Cardiac septum (tissue), 1 donor: Measurements from ENCODE around the gene CARD19. TPM values are rescaled to one million over a fixed set of nuclear protein-coding genes. Genes with fewer than 3 reads are reported as not detected.
"Not testable (repeated sequence)": the region's sequence is repeated elsewhere in the genome, so short reads cannot be mapped to it uniquely, and the experiment has no call there.

ENCODE experiments used
- DNase-seq: peaks from one replicate; pipeline ENCODE4 v3.0.0-alpha.2; 2020; ENCODE audit warnings: low spot score
- intact Hi-C: fragments of 100-400 bp; cut with DNase I; formaldehyde crosslinking; loops from one replicate; pipeline ENCODE4 v1.14.0; 2022
- total RNA-seq: library from RNA; stranded (reverse); fragmentation: NEBNext Ultra II Directional; extraction: Animal tissue kit (Norgen Biotek cat#: 25700); gene quantifications from one replicate; pipeline ENCODE4 v1.2.1, GENCODE V29; 2021
- donor health status: DM: no; HTN: no; CAD: no.

The CARD19 gene
- total RNA-seq, 1 donor from 2014 or later, result 45.1 TPM

DNA sequence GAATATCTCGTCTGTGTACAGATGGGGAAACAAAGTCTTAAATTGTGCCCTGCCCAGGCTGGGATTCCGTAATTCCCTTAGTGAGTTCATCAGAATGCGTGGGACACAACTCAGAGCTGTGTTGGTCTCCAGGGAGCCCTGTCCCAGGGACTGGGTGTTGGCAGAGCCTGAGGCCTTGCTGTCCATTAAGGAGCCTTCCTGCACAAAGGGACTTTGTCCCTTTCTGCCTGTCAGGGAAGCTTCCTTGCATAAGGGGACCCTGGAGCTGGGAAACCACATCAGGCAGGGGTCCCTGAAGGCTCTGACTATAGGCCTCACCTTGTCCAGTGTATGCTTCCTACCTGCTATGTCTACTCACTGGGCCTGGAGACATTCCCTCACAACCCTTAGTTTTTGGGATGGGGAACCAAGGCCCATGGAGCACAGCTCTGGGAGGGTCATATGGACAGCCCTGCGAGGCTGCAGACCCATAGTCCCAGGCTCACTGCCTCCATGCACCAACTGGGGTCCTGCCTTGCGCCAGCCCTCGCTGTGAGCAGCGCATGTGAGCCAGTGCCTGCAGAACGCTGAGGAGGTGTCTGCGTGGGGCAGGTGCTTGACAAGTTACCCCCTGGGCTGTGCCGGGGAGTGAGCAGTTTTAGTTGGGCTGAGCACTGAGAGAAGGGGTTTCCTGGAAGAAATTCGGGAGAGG lies 1.6 kb downstream of the CARD19 start:
- DNase-seq, result peak; percentile 76
- intact Hi-C loops, result loop anchor here (5.0 to 10.0 kb wide), 2 partner anchors 35 to 477 kb away; partner anchors contain the start of genes NINJ1 and PHF2

DNA sequence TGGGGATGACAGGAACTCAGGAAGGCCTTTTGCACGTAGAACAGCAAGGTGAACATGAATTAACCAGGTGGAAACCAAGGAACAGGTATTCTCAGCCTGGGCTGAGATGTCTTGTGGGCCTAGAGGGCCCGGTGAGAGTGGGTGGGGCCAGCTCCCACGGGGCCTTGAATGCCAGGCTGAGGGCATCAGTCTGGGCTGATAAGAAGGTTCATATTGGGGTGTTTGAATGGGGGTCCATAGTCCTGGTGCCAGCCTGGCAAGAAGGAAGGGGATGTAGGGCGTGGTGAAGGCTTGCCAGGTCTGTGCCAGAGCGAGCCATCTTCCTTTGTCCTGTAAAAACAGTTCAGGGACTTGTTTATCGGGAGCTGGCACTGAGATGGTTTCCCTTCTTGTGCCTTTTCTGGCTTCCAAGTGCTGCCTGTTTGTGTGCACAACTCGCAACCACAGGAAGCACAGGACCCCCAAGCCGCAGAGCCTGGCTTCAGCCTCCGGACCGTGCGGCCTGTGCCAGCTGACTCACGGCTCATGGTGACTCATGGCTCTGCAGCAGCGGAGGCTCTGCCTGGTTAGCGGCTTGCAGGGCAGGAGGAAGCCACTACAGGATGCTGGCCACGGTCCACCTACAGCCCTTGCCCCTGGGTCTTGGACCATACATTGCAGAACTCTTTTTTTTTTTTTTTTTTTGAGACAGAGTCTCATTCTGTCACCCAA lies 2.4 kb downstream of the CARD19 start:
- peak; percentile 95 for DNase-seq
- intact Hi-C loops, result loop anchor here (5.0 to 10.0 kb wide), 2 partner anchors 34 to 476 kb away; partner anchors contain the start of genes NINJ1 and PHF2

DNA sequence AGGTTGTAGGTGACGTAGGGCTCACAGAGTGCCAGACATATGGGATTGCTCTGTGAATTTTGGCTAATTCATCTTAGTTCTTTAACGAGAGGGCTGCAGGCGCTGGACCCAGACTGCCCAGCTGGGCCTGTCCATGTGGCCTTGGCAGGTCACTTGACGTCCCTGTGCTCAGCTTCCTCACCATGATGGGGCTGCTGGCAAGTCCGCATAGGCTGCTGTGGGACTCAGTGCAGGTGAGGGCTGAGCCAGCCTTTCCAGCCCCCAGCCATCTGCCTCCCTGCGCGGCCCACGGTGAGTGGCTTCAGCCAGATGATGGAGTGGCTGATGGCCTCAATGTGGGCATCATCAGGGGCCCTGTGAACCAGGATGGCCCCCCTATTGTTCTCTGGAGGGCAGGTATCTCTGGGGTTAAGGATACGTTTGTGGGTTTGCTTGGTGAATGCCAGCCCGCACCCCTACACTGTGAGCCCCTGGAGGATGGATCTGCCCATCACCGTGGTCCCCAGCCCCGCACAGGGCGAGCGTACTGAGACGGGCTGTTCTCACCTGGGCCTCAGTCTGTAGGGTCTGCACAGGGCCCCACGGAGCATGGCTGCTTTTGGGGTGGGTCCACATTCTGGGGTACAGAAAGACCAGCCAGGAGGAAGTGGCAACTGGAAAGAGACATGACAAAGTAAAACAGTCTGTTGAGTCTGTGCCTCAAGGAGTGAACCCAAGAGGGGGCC lies 3.7 kb downstream of the CARD19 start:
- peak; percentile 69 for DNase-seq
- intact Hi-C loops, result loop anchor here (5.0 to 10.0 kb wide), 2 partner anchors 33 to 475 kb away; partner anchors contain the start of genes NINJ1 and PHF2

DNA sequence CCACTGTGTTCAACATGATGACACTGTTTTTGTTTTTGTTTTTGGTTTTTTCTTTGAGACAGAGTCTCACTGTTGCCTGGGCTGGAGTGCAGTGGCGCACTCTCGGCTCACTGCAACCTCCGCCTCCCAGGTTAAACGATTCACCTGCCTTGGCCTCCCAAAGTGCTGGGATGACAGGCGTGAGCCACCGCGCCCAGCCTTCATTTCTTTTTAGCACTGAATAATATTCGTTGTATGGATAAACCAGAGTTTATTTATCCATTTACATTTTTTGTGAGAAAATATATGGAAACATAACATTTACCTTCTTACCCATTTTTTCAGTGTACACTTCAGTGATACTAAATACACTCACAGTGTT lies 4.2 kb downstream of the CARD19 start:
- intact Hi-C loops, result no loop called here
- DNase-seq, result peak; percentile 54

DNA sequence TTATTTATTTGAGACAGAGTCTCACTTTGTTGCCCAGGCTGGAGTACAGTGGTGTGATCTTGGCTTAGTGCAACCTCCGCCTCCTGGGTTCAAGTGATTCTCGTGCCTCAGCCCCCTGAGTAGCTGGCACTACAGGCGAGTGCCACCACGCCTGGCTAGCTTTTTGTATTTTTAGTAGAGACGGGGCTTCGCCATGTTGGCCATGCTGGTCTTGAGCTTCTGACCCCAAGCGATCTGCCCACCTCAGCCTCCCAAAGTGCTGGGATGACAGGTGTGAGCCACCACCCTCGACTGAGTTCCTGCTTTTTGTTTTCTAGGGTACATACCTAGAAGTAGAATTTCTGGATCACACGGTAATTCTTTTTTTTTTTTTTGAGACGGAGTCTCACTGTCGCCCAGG lies 5.1 kb downstream of the CARD19 start:
- DNase-seq, result peak; percentile 29
- intact Hi-C loops, result not testable (repeated sequence)

DNA sequence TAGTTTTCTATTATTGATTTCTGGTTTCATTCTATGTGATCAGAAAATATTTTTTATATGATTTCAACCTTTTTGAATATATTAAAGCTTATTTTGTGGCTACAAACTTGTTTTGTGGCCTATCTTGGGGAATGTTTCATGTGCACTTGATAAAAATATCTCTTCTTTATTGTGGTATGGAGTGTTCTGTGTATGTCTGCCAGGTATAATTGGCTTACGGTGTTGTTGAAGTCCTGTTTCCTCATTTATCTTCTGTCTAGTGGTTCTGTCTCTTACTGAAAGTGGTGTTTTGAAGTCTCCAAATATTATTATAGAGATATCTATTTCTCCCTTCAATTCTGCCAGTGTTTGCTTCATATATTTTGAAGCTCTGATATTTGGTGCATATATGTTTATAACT lies 9.6 kb downstream of the CARD19 start:
- no peak for DNase-seq
- intact Hi-C loops, result loop anchor here (5.0 kb wide), 2 partner anchors 37 to 197 kb away; no protein-coding TSS in a partner anchor

DNA sequence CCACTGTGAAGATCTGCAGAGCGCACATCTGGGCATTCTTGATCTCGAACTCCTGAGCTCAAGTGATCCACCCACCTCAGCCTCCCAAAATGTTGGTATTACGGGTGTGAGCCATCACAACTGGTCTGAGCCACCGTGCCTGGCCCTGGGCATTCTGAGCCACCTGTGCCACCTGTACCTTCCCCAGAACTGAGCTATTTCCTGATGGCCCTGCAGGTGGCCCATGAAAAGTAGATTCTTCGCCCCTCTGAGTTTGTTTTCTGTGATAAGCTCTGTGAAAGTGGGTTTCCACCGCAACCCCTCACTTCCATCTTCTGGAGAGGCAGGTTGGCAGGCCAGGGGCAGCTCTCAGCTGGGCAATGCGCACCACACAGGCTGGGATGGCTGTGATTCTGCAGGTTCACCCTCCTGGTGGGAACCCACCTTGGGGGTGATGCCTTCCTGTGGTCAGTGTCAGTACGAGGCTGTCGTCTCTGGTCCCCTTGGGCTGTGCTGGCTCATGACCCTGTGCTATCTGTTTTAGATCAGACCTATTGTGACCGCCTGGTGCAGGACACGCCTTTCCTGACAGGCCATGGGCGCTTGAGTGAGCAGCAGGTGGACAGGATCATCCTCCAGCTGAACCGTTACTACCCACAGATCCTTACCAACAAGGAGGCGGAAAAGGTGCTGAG lies 11.3 kb downstream of the CARD19 start:
- intact Hi-C loops, result loop anchor here (5.0 kb wide), 2 partner anchors 35 to 195 kb away; no protein-coding TSS in a partner anchor
- peak; percentile 66 for DNase-seq

DNA sequence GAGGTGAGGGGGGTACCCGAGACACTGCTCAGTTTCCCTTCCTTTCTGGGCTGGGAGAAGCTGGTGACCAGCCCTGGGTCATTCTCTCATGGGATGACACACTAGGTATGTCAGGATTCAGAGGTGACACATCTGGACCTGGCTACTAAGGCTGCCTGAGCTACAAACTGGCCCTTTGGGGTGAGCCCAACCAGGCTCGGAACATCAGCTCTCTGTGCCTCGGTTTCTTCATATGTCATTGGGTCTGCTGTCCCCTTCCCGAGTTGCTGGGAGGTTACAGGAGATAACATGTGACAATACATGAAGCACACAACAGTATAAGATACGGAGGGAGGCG lies 11.8 kb downstream of the CARD19 start:
- DNase-seq, result no peak
- intact Hi-C loops, result loop anchor here (5.0 kb wide), 2 partner anchors 35 to 195 kb away; no protein-coding TSS in a partner anchor

DNA sequence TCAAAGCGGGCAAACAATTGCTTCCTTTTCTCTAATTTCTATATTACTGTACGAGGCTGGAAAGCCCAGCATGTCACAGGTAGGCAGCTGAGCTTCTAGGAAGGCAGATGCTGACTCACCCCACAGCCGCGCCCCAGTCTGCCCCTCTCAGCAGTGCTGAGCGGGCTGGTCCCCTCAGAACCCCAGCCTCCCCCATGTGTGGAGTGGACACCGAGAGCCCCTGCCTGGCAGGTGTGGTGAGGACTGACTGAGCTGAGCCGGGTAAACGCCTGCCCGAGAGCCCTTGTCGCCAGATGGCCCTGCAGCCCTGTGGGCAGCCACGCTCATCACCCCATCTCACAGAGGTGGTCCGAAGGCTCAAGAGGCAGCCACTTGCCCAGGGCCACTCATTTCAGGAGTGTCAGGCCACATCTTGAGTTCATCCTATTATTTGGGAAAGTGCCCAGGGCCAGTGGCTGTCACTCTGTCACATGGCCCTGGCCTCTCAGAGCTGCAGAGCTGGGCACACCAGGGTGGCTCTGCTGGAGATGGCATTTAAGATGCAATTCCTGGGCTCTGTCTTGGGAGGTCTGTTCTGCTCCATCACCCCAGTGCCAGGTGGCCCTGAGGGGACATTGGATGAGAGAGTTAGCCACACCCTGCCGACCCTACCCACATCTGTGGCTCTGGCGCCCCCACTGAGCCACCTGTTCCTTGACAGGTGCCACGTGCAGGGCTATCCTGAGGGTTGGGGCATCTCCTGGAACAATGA lies 12.4 kb downstream of the CARD19 start:
- intact Hi-C loops, result loop anchor here (5.0 kb wide), 2 partner anchors 34 to 194 kb away; no protein-coding TSS in a partner anchor
- DNase-seq, result peak; percentile 63

DNA sequence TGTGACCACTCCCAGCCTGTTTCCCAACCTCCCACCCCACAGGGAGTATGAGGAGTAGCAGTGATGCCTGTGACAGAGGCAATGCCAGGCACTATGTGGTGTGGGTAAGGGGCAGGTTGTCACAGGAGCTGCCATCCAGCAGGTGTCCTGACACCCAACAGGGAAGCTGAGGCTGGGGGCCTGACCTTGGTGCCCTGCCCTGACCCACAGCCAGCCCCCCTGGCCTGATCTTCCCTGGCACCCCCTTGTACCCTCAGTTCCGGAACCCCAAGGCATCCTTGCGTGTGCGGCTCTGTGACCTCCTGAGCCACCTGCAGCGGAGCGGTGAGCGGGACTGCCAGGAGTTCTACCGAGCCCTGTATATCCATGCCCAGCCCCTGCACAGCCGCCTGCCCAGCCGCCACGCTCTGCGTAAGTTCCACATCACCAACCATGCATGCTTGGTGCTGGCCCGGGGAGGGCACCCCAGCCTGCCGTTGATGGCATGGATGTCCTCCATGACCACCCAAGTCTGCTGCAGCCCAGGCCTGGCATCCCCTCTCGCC lies 14.4 kb downstream of the CARD19 start:
- intact Hi-C loops, result no loop called here
- DNase-seq, result peak; percentile 68

DNA sequence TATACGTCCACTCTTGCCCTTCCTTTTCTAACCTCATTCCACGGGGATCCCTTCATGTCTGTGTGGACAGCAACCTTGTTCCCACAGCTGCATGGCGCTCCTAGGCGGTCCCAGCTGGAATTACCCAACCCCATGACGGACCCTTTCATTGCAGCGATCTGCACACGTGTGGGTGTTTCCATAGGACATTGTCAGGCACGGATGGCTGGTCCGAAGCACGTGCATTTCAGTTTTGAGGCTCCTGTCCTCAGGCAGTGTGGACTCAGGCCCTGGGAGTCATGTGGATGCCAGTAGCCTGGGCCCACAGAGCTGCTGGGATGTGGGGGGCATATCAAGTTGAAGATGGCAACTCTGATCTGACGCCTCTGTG lies 15.0 kb downstream of the CARD19 start:
- DNase-seq, result no peak
- intact Hi-C loops, result no loop called here

DNA sequence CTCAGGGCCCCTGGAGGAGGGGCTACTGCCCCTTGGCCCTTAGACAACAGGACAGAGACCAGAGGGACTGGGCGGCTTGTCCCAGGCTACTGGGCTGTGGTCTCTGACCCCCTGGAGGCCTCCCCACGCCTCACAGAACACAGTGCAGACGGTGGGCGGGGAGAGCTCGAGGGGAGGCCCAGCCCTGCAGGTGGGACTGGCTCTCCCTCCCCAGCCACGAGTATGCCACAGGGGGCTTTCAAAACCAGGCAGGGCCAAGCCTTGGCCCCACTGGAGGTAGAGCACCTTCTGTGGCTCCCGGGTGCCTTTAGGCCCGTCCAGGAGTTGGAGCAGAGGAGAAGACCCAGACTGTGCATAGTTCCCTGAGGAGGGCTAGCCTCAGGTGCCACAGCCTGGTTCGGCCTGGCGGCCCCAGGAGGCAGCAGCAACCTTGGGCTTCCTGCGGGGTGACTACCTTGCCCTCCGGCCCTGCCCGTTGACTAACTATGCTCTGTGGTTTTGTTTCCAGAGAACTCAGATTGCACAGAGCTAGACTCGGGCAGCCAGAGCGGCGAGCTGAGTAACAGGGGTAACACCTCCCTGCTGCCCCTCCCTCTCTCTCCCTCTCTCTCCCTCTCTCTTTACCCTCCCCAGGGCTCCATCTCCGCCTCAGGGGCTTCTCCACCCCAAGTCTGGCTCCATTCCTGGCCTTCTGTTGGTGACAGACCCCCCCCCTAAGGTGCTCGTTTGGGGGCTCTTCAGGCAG lies 15.5 kb downstream of the CARD19 start:
- peak; percentile 87 for DNase-seq
- intact Hi-C loops, result no loop called here

DNA sequence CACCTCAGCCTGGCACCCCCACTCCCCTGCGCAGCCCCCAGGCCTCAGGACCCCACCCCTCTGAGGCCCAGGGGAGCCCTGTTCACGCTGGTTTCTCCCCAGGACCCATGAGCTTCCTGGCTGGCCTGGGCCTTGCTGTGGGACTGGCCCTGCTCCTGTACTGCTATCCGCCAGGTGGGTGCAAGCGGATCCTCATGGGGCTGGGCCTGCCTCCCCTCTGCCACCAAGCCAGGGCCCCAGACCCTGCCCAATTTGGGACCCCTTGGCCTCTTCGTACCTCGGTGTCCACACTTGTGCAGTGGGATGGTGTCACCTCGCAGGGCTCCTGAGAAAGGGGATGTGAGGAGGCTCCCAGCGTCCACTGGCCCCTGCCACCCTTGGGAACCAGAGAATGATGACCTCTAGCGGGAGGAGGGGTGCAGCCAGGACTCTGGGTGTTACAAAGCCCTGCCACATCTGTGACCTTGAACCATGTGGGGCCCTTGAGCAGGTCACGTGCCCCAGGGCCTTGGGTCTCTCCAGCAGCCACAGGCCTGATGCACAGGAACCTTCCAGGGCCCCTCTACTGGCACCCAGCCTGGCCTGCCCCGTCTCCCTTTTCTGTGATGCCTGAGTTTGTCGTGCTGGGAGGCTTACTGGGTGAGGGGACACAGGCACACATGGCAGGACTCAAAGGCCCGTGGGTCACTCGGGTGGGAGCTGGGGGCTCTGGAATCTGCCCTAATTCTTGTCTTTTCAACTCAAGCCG lies 16.3 kb downstream of the CARD19 start:
- intact Hi-C loops, result no loop called here

DNA sequence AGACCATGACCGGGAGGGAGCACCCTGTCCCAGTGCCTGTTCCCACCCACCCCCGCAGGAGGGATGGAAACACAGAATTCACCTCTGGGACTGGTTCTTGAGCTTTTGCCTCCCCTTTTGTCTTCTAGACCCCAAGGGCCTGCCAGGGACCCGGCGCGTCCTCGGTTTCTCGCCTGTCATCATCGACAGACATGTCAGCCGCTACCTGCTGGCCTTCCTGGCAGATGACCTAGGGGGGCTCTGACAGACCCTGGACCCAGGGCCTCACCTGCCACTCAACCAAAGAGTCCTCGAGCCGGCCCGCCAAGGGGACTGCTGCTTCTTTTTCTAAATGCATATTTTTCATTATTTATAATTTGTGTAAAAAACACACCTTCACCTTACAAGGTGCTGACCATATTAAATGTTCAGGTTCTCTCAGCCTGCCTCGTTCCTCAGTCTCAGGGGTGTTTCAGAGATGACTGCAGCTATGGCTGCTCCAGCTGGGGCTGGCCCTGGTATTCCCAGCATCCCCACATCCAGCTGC lies 16.9 kb downstream of the CARD19 start:
- no peak for DNase-seq
- intact Hi-C loops, result no loop called here

More for the DNA sequence above, 16.3 kb downstream of the CARD19 start:
- DNase-seq, result peak; percentile 82

DNA sequence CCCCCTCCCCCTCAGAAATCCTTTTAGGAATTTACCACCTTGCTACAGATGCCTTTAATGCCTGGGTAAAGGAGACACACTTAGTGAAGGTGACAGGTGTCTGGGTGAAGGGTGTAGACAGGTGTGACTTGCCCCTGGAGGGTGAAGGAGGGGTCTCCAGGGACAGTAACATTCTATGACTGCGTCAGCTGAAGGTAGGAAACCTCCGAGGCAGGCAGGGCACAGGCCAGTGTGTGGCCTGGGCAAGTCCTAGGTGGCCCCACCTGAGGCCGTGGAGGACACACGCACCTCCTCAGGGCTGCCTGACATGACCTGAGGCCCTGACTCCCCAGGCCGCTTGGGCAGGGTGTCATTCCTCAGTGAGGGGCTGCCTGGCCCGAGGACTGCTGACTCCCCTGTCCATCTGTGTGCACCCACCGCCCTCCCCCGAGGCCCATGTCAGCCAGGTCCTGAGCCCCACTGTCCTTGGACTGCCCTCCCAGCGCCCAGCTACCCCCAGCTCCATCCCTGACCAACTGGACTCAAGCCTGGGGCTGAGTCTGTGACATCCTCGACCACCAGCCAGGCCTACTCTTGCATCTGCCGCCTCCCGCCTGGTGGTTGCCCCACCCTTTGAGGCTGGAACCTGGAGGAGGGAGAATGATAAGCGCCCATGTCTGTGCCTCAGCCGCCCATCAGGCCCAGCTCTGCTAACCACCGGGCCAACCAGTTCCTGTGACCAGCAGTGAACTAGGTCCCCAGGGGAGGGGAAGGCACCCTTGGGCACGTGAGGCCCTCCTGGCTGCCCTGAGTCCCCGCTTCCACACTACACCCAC lies 18.4 kb downstream of the CARD19 start:
- intact Hi-C loops, result no loop called here
- DNase-seq, result peak; percentile 72

DNA sequence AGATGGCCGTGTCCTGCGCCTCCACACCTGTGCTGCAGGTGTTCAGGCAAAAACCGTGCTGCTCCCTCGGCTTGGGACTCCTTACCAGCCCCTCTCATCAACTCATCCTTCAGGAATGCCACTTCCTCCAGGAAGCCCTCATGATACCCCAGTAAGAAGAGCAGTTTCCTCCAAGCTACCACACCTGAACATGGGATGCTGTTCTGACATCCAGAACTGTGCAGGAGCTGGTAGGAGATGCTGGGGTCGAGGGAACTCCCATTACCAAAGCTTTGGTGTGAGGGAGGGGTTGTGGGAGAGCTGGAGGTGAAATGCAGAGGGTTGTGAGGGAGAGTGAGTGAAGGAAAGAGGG lies 18.9 kb downstream of the CARD19 start:
- intact Hi-C loops, result no loop called here
- no peak for DNase-seq
